ENCODE data around the gene EFCAB13.

DNA sequence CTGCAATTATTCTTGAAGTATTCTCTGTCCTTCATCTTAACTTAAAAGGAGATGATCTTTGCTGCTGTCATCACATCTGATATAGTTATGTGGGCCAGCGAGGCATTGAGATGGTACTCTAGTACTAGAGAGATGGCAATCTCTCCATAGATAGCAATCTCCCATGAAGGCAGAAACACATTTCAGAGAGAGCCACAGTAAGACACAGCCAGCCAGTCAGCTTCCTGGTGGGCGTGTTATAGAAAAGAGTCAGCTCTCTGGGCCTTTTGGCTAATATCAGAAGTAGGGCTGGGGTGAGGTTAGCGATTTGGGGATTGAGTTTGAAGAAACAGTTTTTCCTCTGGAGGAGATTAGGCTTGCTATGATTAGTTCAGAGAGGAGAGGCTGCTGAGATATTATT lies 22.6 kb upstream of the EFCAB13 start:
- TF ChIP-seq, protein P1, sequence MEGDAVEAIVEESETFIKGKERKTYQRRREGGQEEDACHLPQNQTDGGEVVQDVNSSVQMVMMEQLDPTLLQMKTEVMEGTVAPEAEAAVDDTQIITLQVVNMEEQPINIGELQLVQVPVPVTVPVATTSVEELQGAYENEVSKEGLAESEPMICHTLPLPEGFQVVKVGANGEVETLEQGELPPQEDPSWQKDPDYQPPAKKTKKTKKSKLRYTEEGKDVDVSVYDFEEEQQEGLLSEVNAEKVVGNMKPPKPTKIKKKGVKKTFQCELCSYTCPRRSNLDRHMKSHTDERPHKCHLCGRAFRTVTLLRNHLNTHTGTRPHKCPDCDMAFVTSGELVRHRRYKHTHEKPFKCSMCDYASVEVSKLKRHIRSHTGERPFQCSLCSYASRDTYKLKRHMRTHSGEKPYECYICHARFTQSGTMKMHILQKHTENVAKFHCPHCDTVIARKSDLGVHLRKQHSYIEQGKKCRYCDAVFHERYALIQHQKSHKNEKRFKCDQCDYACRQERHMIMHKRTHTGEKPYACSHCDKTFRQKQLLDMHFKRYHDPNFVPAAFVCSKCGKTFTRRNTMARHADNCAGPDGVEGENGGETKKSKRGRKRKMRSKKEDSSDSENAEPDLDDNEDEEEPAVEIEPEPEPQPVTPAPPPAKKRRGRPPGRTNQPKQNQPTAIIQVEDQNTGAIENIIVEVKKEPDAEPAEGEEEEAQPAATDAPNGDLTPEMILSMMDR (IDR thresholded peaks at IDR 0.05) = no peak
- no peak for TF ChIP-seq POLR2A (IDR thresholded peaks at IDR 0.05)
